Kidney (tissue), 14 donors: ENCODE results near the gene MTFMT. TPM values are rescaled to one million over a fixed set of nuclear protein-coding genes. Genes with fewer than 3 reads are reported as not detected.
A peak's percentile ranks its signal among the peaks of the same experiment; 100 is the strongest.

Experiments
- DNase-seq, 5 donors: peaks; one replicate each; pipeline ENCODE4 v3.0.0-alpha.2; 2013 to 2020
- FAIRE-seq: peaks from 2 replicates; lab custom pipeline; 2012; peaks lifted over from hg19 to GRCh38; lab: Jason Lieb, UNC
- H3K27ac ChIP-seq, 2 donors: one replicate each; pipeline ENCODE4 v1.7.0; 2013; ENCODE audit warnings: low read depth in 2 of 2, low read length in 2 of 2, inconsistent platforms in 1 of 2
- H3K27me3 ChIP-seq: one replicate; pipeline ENCODE4 v1.7.1; 2013; ENCODE audit warnings: low read length, inconsistent platforms; ENCODE audit not compliant: control insufficient read depth, insufficient read depth
- H3K36me3 ChIP-seq, 3 donors: one replicate each; pipeline versions ENCODE4 v1.7.0 to v1.7.1; 2013; ENCODE audit warnings: low read length in 3 of 3, control low read depth in 1 of 3, inconsistent platforms in 1 of 3; ENCODE audit not compliant: insufficient read depth in 3 of 3, control insufficient read depth in 2 of 3
- H3K4me1 ChIP-seq, 3 donors: one replicate each; pipeline versions ENCODE4 v1.7.0 to v1.7.1; 2013; ENCODE audit warnings: low read length in 3 of 3, inconsistent platforms in 1 of 3, low read depth in 1 of 3; ENCODE audit not compliant: control insufficient read depth in 2 of 3, insufficient read depth in 2 of 3
- H3K4me3 ChIP-seq, 3 donors: one replicate each; pipeline versions ENCODE4 v1.7.0 to v1.8.1; 2013; ENCODE audit warnings: low read length in 3 of 3, control low read depth in 1 of 3, inconsistent platforms in 1 of 3
- H3K9ac ChIP-seq, 3 donors: one replicate each; pipeline versions ENCODE4 v1.7.0 to v1.7.1; 2013; ENCODE audit warnings: low read length in 3 of 3, control low read depth in 1 of 3, inconsistent platforms in 1 of 3
- H3K9me3 ChIP-seq, 3 donors: one replicate each; pipeline versions ENCODE4 v1.7.0 to v1.7.1; 2013; ENCODE audit warnings: low read length in 3 of 3, control low read depth in 1 of 3, inconsistent platforms in 1 of 3; ENCODE audit not compliant: control insufficient read depth in 2 of 3, insufficient read depth in 1 of 3
- intact Hi-C: fragments of 100-400 bp; cut with DNase I; formaldehyde crosslinking; loops from one replicate; pipeline ENCODE4 v1.11.1; 2022
- polyA plus RNA-seq: library from polyadenylated mRNA; stranded (reverse); fragments of 350-450 nt; fragmentation: Illumina TruSeq; extraction: RNeasy Lipid Tissue Mini Kit (QIAGEN cat#74804); gene quantifications from one replicate; pipeline ENCODE4 v1.2.3, GENCODE V29; 2014; ENCODE audit warnings: low read depth, low replicate concordance; ENCODE audit not compliant: insufficient read depth
- total RNA-seq: library from RNA; stranded (reverse); fragmentation: NEBNext Ultra II Directional; extraction: Animal tissue kit (Norgen Biotek cat#: 25700); gene quantifications from one replicate; pipeline ENCODE4 v1.2.1, GENCODE V29; 2021
- TF ChIP-seq, protein P1 (sequence below): IDR thresholded peaks from 3 replicates; pipeline ENCODE4 v1.5.1; 2012; ENCODE audit warnings: mild to moderate bottlenecking, moderate library complexity, borderline replicate concordance; ENCODE audit not compliant: insufficient read depth; ENCODE audit errors: extremely low read depth
- donor health status: control.
- donor health status: control.
- donor health status: control.
- donor health status: control.
- donor health status: control.
- donor health status: DM: yes; HTN: yes; CAD: no.
- donor health status: Normal renal cell carcinoma (clear cell type).

MTFMT gene
- total and polyA plus RNA-seq, 2 donors from 2014 or later, result 11.7 to 12.5 TPM

DNA sequence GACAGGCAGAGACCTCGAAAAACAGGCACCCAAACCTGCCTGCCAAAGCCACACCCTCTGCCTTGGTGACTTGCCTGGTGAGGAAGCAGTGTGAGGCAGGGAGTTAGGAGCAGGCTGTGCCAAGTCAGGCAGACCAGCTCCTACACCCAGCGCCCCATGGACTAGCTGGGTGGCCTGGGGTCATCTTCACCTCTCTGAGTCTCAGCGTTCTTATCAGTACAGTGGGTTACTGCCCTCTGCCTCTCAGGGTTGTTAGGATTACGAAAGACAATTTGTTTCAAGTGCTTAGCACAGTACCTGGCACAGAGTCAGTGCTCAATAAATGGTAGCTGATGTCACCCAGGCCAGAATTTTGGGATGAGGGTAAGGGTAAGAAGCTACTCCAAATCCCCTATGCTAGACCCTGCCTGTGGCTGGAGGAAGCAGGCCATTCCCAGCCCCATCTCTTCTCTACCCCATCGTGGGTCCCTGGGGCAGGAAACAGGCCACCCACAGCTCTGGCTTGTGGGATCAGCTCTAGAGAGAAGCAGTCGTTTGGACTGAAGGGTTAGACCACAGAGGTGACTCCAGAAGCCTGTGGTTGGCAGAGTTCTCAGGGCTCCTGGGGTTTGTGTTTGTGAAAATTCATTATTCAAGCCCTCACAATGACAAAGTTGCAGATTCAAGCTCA lies 25.9 kb upstream of the MTFMT start:
- Histone ChIP-seq H3K4me1 (peaks cover 0 to 12% (median 4%) of the 10 kb centered on the region in 3 donors), H3K9ac (no peak overlapping the region), H3K36me3 (no peaks in the 10 kb centered on the region), H3K9me3 (no peaks in the 10 kb centered on the region), H3K27ac (no peak overlapping the region), H3K27me3 (no peaks in the 10 kb centered on the region), H3K4me3 (no peak overlapping the region)
- FAIRE-seq (no peak), DNase-seq (no peak)
- intact Hi-C loops, result no loop called here
- TF ChIP-seq, protein P1, sequence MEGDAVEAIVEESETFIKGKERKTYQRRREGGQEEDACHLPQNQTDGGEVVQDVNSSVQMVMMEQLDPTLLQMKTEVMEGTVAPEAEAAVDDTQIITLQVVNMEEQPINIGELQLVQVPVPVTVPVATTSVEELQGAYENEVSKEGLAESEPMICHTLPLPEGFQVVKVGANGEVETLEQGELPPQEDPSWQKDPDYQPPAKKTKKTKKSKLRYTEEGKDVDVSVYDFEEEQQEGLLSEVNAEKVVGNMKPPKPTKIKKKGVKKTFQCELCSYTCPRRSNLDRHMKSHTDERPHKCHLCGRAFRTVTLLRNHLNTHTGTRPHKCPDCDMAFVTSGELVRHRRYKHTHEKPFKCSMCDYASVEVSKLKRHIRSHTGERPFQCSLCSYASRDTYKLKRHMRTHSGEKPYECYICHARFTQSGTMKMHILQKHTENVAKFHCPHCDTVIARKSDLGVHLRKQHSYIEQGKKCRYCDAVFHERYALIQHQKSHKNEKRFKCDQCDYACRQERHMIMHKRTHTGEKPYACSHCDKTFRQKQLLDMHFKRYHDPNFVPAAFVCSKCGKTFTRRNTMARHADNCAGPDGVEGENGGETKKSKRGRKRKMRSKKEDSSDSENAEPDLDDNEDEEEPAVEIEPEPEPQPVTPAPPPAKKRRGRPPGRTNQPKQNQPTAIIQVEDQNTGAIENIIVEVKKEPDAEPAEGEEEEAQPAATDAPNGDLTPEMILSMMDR, result no peak

DNA sequence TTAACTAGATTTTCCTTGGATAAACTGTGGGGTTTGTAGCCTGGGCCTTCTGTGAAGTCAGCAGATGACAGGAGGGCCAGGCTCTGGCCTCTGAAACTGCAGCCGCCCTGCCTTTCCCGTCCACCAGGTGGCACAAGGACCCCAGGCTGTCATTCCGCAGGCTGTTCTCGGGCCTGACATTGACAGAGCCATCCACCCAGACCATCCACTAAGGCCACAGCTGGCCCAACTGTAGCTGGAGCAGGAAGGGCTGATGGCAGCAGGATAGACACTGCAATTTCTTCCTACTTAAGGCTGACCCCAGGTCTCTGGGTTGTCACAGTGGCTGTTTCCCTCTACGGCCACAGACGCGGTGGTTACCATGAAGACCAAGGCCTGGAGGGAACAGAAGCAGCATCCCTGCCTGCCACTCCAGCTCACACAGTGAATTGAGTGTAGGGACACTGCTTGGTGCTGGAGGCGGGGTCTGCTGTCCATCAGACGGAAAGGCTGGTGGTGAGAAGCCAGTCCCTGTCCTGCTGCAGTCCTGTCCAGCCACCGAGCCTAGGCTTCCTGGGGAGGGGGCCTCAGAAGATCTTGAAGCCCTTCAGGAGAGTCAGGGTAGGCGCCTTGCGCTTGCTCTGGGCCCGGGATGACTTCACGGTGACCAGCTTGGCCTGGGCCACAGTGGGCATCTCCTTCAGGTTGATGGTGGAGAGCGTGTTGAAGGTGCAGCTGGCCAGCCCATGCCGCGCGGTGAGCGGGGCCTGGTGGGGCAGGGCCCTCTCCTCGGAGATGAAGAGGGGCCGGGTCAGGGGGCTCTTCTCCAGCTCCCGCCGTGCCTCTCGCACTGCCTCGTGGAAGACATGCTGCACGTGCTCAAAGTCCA lies 25.1 kb upstream of the MTFMT start:
- peak; percentile 81 to 87 (median 84) for DNase-seq
- Histone ChIP-seq H3K36me3 (no peaks in the 10 kb centered on the region), H3K9me3 (no peaks in the 10 kb centered on the region), H3K27me3 (no peaks in the 10 kb centered on the region), H3K9ac (no peak overlapping the region), H3K4me3 (no peak overlapping the region), H3K4me1 (peaks cover 0 to 14% (median 4%) of the 10 kb centered on the region in 3 donors), H3K27ac (no peak overlapping the region)
- FAIRE-seq, result no peak
- TF ChIP-seq, protein P1, result peak; percentile 94
- intact Hi-C loops, result no loop called here

DNA sequence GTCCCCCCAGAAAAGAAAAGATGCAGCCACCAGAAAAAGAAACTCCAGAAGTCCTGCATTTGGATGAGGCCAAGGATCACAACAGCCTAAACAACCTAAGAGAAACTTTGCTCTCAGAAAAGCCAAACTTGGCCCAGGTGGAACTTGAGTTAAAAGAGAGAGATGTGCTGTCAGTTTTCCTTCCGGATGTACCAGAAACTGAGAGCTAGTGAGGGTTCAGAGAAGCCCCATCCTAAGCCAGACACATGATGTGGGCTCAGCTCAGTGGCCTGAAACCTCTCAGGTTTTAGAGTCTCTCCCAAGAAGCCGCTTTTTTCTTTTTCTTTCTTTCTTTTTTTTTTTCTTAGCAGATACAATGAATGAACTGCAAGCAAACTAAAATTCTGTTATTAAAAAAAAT lies 23.5 kb upstream of the MTFMT start:
- FAIRE-seq, result no peak
- intact Hi-C loops, result no loop called here
- Histone ChIP-seq H3K9me3 (no peaks in the 10 kb centered on the region), H3K27me3 (no peaks in the 10 kb centered on the region), H3K9ac (no peak overlapping the region), H3K36me3 (no peaks in the 10 kb centered on the region), H3K27ac (no peak overlapping the region), H3K4me1 (peaks cover 0 to 14% (median 4%) of the 10 kb centered on the region in 3 donors), H3K4me3 (no peak overlapping the region)
- DNase-seq, result no peak
- TF ChIP-seq, protein P1, result no peak
